Breast epithelium (tissue), 4 donors: ENCODE results near the gene MAP3K7. TPM values are rescaled to one million over a fixed set of nuclear protein-coding genes. Genes with fewer than 3 reads are reported as not detected.

ENCODE experiments used
- DNase-seq, 2 donors: peaks; one replicate each; pipeline ENCODE4 v3.0.0-alpha.2; 2019; ENCODE audit warnings: low spot score in 2 of 2
- H3K27ac ChIP-seq, 2 donors: fragments of 200-600 bp; sonication (generic) in 1 of 2; one replicate each; pipeline ENCODE4 v1.5.1; 2016 to 2019; ENCODE audit warnings: mild to moderate bottlenecking in 1 of 2
- H3K27me3 ChIP-seq, 2 donors: fragments of 200-600 bp; sonication (generic) in 1 of 2; one replicate each; pipeline versions ENCODE4 v1.5.1 to v1.6.0; 2017 to 2019; ENCODE audit warnings: control low read depth in 1 of 2, mild to moderate bottlenecking in 1 of 2
- H3K36me3 ChIP-seq: fragments of 200-600 bp; one replicate; pipeline ENCODE4 v1.5.1; 2019
- H3K4me1 ChIP-seq, 2 donors: fragments of 200-600 bp; sonication (generic); one replicate each; pipeline ENCODE4 v1.5.1; 2016 to 2019; ENCODE audit warnings: control low read depth in 1 of 2
- H3K4me3 ChIP-seq, 3 donors: fragments of 200-600 bp; sonication (generic); 1 replicate in 2 of 3; 2 replicates in 1 of 3; pipeline ENCODE4 v1.5.1; 2016 to 2019; ENCODE audit warnings: mild to moderate bottlenecking in 3 of 3, moderate library complexity in 2 of 3
- H3K9me3 ChIP-seq, 2 donors: fragments of 200-600 bp; sonication (generic) in 1 of 2; one replicate each; pipeline ENCODE4 v1.5.1; 2016 to 2019; ENCODE audit warnings: control low read depth in 1 of 2
- CTCF ChIP-seq, 3 donors: fragments of 450-650 bp; IDR thresholded peaks; one replicate each; pipeline ENCODE4 v1.5.1; 2016 to 2017; ENCODE audit warnings: antibody characterized with exemption in 3 of 3, mild to moderate bottlenecking in 3 of 3, moderate library complexity in 3 of 3
- POLR2A ChIP-seq: fragments of 450-650 bp; IDR thresholded peaks from one replicate; pipeline ENCODE4 v1.6.1; 2016; ENCODE audit warnings: antibody characterized with exemption, mild to moderate bottlenecking, moderate library complexity
- POLR2AphosphoS5 ChIP-seq, 3 donors: sonication (generic); formaldehyde crosslinking; IDR thresholded peaks; one replicate each; pipeline ENCODE4 v1.6.1; 2017; ENCODE audit warnings: antibody characterized with exemption in 3 of 3
- intact Hi-C: fragments of 100-400 bp; cut with DNase I; formaldehyde crosslinking; loops from one replicate; pipeline ENCODE4 v1.15.1; 2023; ENCODE audit warnings: low total_unique reads
- total RNA-seq, 3 donors: library from RNA; depleted of rRNA; stranded (reverse); fragments of >200 nt; gene quantifications; one replicate each; pipeline ENCODE4 v1.1.0, GENCODE V29; 2016

Gene MAP3K7
- 10 to 100 TPM; 26.2 to 52.4 (median 31.1) TPM for total RNA-seq

GRCh38 chr6:90586836-90587638 lies at the start of gene MAP3K7:
TSS of gene MAP3K7 (minus strand) at chr6:90587072. CDS start at chr6:90586883, 189 bp downstream.
- Histone ChIP-seq H3K4me1 (peaks cover 0 to 10% of the 10 kb centered on the region in 2 donors), H3K27me3 (no peaks in the 10 kb centered on the region), H3K9me3 (no peaks in the 10 kb centered on the region), H3K36me3 (no peaks in the 10 kb centered on the region), H3K4me3 (peak within 1 kb of the TSS; percentile 92 to 98 (median 96)), H3K27ac (peak within 1 kb of the TSS; percentile 96 to 97)
- intact Hi-C loops: no loop called here
- peak; percentile 63 for TF ChIP-seq POLR2A
- no peak for TF ChIP-seq CTCF (IDR thresholded peaks at IDR 0.05)
- TF ChIP-seq POLR2AphosphoS5 (IDR thresholded peaks at IDR 0.05): peak; percentile 50 to 85 (median 84)
- peak; percentile 89 to 92 for DNase-seq

GRCh38 chr6:90631046-90631445 lies 44.2 kb upstream of the MAP3K7 start:
- no peaks in the 10 kb centered on the region for H3K27me3 ChIP-seq
- no peaks in the 10 kb centered on the region for H3K4me1 ChIP-seq
- H3K4me3 ChIP-seq: no peak overlapping the region
- no peaks in the 10 kb centered on the region for H3K9me3 ChIP-seq
- no peaks in the 10 kb centered on the region for H3K36me3 ChIP-seq
- no peak for DNase-seq
- TF ChIP-seq POLR2A (no peak), CTCF (IDR thresholded peaks at IDR 0.05) (no peak), POLR2AphosphoS5 (IDR thresholded peaks at IDR 0.05) (no peak)
- intact Hi-C loops: loop anchor here (5.0 kb wide), 1 partner anchor 726 kb away; no protein-coding TSS in a partner anchor
- no peak overlapping the region for H3K27ac ChIP-seq

- no peak for DNase-seq
- intact Hi-C loops: no loop called here
- no peak for TF ChIP-seq CTCF (IDR thresholded peaks at IDR 0.05)
- no peak for TF ChIP-seq POLR2A
- TF ChIP-seq POLR2AphosphoS5 (IDR thresholded peaks at IDR 0.05): no peak
- H3K4me3 ChIP-seq: no peak overlapping the region
- no peak overlapping the region for H3K27ac ChIP-seq
- H3K9me3 ChIP-seq: no peaks in the 10 kb centered on the region
- H3K4me1 ChIP-seq: no peaks in the 10 kb centered on the region
- peaks cover 0 to 3% of the 10 kb centered on the region in 2 donors for H3K27me3 ChIP-seq
- no peaks in the 10 kb centered on the region for H3K36me3 ChIP-seq
Observed at GRCh38 chr6:90621581-90621980, 34.7 kb upstream of the MAP3K7 start.

- peaks cover 0 to 9% of the 10 kb centered on the region in 2 donors for H3K27me3 ChIP-seq
- H3K36me3 ChIP-seq: no peaks in the 10 kb centered on the region
- H3K27ac ChIP-seq: no peak overlapping the region
- no peaks in the 10 kb centered on the region for H3K4me1 ChIP-seq
- no peak overlapping the region for H3K4me3 ChIP-seq
- TF ChIP-seq POLR2A (no peak), POLR2AphosphoS5 (IDR thresholded peaks at IDR 0.05) (no peak), CTCF (IDR thresholded peaks at IDR 0.05) (no peak)
- intact Hi-C loops: no loop called here
- H3K9me3 ChIP-seq: no peaks in the 10 kb centered on the region
- no peak for DNase-seq
Observed at GRCh38 chr6:90619221-90619620, 32.3 kb upstream of the MAP3K7 start.

GRCh38 chr6:90612313-90612680 lies 25.4 kb upstream of the MAP3K7 start:
- intact Hi-C loops: no loop called here
- Histone ChIP-seq H3K4me3 (no peak overlapping the region), H3K27me3 (peaks cover 0 to 21% of the 10 kb centered on the region in 2 donors)

More at GRCh38 chr6:90612313-90612680, 25.4 kb upstream of the MAP3K7 start:
- TF ChIP-seq CTCF (IDR thresholded peaks at IDR 0.05): no peak
- TF ChIP-seq POLR2A: no peak
- no peak for TF ChIP-seq POLR2AphosphoS5 (IDR thresholded peaks at IDR 0.05)
- Histone ChIP-seq H3K27ac (no peak overlapping the region), H3K4me1 (no peaks in the 10 kb centered on the region), H3K9me3 (no peaks in the 10 kb centered on the region), H3K36me3 (no peaks in the 10 kb centered on the region)
- no peak for DNase-seq
